ENCODE measurements around the gene SDCCAG8. TPM values are rescaled to one million over a fixed set of nuclear protein-coding genes. Genes with fewer than 3 reads are reported as not detected.

The SDCCAG8 gene
- total RNA-seq, 1 experiment from 2014 or later: 10.0 TPM

GRCh38 chr1:243343970-243344937 is 88.4 kb downstream of the SDCCAG8 start:
- no peak overlapping the region for H2AK5ac ChIP-seq (ENCODE audit: insufficient read length, low read length)
- H4K20me1 ChIP-seq (ENCODE audit: control insufficient read depth, insufficient read depth, insufficient read length): no peaks in the 10 kb centered on the region
- Mint-ChIP-seq H3K4me1 (peaks cover 0 to 10% of the 10 kb centered on the region in 2 experiments; a peak in 2 of 4 replicates), H3K27me3 (ENCODE audit: low read depth) (no peaks in the 10 kb centered on the region), H3K36me3 (ENCODE audit: insufficient read depth in 1 of 3, low read depth in 3 of 3) (no peaks in the 10 kb centered on the region), H3K4me3 (no peak overlapping the region), H3K27ac (no peak overlapping the region), H3K9me3 (no peaks in the 10 kb centered on the region)
- H3T11ph ChIP-seq (ENCODE audit: low read length): no peak overlapping the region
- no peak overlapping the region for H3K18ac ChIP-seq (ENCODE audit: insufficient read length, low read depth, low read length)
- no peaks in the 10 kb centered on the region for H3K4me1 ChIP-seq (ENCODE audit: insufficient read depth, low read length)
- no peaks in the 10 kb centered on the region for H3K23me2 ChIP-seq (ENCODE audit: insufficient read length, low read depth, low read length, poor library complexity, severe bottlenecking)
- H2AFZ ChIP-seq (ENCODE audit: low read length): no peak overlapping the region
- no peaks in the 10 kb centered on the region for H3K79me1 ChIP-seq (ENCODE audit: insufficient read depth, low read depth, low read length, poor library complexity, severe bottlenecking)
- H2BK15ac ChIP-seq (ENCODE audit: low read depth, low read length): no peak overlapping the region
- no peak overlapping the region for H2BK20ac ChIP-seq (ENCODE audit: low read depth, low read length, poor library complexity, severe bottlenecking)
- H3K9ac ChIP-seq (ENCODE audit: extremely low read depth, insufficient read length, low read length): no peak overlapping the region
- H4K8ac ChIP-seq (replicated peaks; ENCODE audit: insufficient read length, low read depth, low read length): no peak overlapping the region
- no peak overlapping the region for H3K23ac ChIP-seq (ENCODE audit: insufficient read length, low read depth, low read length)
- TF ChIP-seq CTCF (conservative IDR thresholded peaks at IDR 0.05): peak; percentile 85
- H4K5ac ChIP-seq (ENCODE audit: insufficient read length, low read depth, low read length): no peak overlapping the region
- no peaks in the 10 kb centered on the region for H3K79me2 ChIP-seq (ENCODE audit: insufficient read depth, low read length)
- 100% methylated on average over 1 of the region's 5 CpGs for WGBS (ENCODE audit: extremely low coverage, insufficient read length, low lambda C conversion rate)
- H4K91ac ChIP-seq (ENCODE audit: insufficient read length, low read depth, low read length): no peak overlapping the region
- no peak overlapping the region for H2BK12ac ChIP-seq (ENCODE audit: insufficient read length, low read depth, low read length)
- no peak for DNase-seq
- H2BK5ac ChIP-seq (ENCODE audit: insufficient read length, low read length): no peak overlapping the region
- H3K27ac ChIP-seq (ENCODE audit: insufficient read length, low read depth, low read length): no peak overlapping the region
- no peaks in the 10 kb centered on the region for H3K9me3 ChIP-seq (ENCODE audit: control insufficient read depth, low read depth, low read length)
- no peak overlapping the region for H3K14ac ChIP-seq (ENCODE audit: insufficient read depth, low read length)
- H3K4ac ChIP-seq (ENCODE audit: low read depth, low read length): no peak overlapping the region
- no peak overlapping the region for H3K4me2 ChIP-seq (ENCODE audit: insufficient read depth, insufficient read length, low read length)
- H3K56ac ChIP-seq (ENCODE audit: insufficient read length, low read depth, low read length): no peak overlapping the region
- no peak overlapping the region for H2BK120ac ChIP-seq (ENCODE audit: low read depth, low read length, poor library complexity, severe bottlenecking)
- H3K27me3 ChIP-seq (ENCODE audit: insufficient read depth, low read length): no peaks in the 10 kb centered on the region
